SU-DHL-6 (cell line): ENCODE results near the gene UGP2.

Experiments
- H2AFZ ChIP-seq: fragments of 200-600 bp; sonication (generic); 2 replicates; pipeline ENCODE4 v1.6.1; 2014; ENCODE audit warnings: low read depth, mild to moderate bottlenecking, moderate library complexity, mixed read lengths, antibody characterized with exemption, low read length; ENCODE audit not compliant: severe bottlenecking
- H3F3A ChIP-seq: fragments of 200-600 bp; shearing (Covaris generic); 2 replicates; pipeline ENCODE4 v1.6.0; 2016; ENCODE audit warnings: antibody characterized with exemption, mild to moderate bottlenecking; ENCODE audit not compliant: insufficient read depth
- H3K27ac ChIP-seq: fragments of 200-600 bp; sonication (generic); 2 replicates; pipeline ENCODE4 v1.5.1; 2016; ENCODE audit warnings: low read depth, mild to moderate bottlenecking, low read length, moderate library complexity, mixed read lengths
- H3K27me3 ChIP-seq: fragments of 200-600 bp; sonication (generic), shearing (Covaris generic); 2 replicates; pipeline ENCODE4 v1.6.0; 2014; ENCODE audit warnings: mild to moderate bottlenecking, low read length
- H3K36me3 ChIP-seq: fragments of 200-600 bp; sonication (generic); 2 replicates; pipeline ENCODE4 v1.6.1; 2014; ENCODE audit warnings: mild to moderate bottlenecking, low read length, mixed read lengths
- H3K4me2 ChIP-seq: fragments of 300-600, 200-600 bp; shearing (Covaris generic), sonication (generic); 2 replicates; pipeline ENCODE4 v1.6.0; 2014; ENCODE audit warnings: low read length, low read depth, mild to moderate bottlenecking; ENCODE audit not compliant: poor library complexity, severe bottlenecking
- H3K4me3 ChIP-seq: fragments of 200-600 bp; sonication (generic); 2 replicates; pipeline ENCODE4 v1.5.1; 2014; ENCODE audit warnings: antibody characterized with exemption, low read length, mild to moderate bottlenecking, mixed read lengths; ENCODE audit not compliant: insufficient read depth, poor library complexity, severe bottlenecking
- H3K79me2 ChIP-seq: fragments of 200-600 bp; sonication (generic); 2 replicates; pipeline ENCODE4 v1.6.1; 2014; ENCODE audit warnings: mild to moderate bottlenecking, low read length, moderate library complexity; ENCODE audit not compliant: insufficient read depth
- H3K9ac ChIP-seq: fragments of 200-600 bp; sonication (generic); 2 replicates; pipeline ENCODE4 v1.7.0; 2014; ENCODE audit warnings: mild to moderate bottlenecking, low read length
- H3K9me2 ChIP-seq: fragments of 200-600 bp; sonication (generic); replicated peaks from 2 replicates; pipeline ENCODE4 v1.6.1; 2014; ENCODE audit warnings: low read length; ENCODE audit not compliant: insufficient read depth
- H3K9me3 ChIP-seq: fragments of 200-600 bp; sonication (generic); 2 replicates; pipeline ENCODE4 v1.6.1; 2014; ENCODE audit warnings: low read length, mixed read lengths; ENCODE audit not compliant: insufficient read depth
- H4K20me1 ChIP-seq: fragments of 200-600 bp; sonication (generic); 2 replicates; pipeline ENCODE4 v1.6.1; 2014; ENCODE audit warnings: low read depth, mild to moderate bottlenecking, antibody characterized with exemption, low read length, moderate library complexity, mixed read lengths
- EZH2phosphoT487 ChIP-seq: fragments of 200-600 bp; sonication (generic), shearing (Covaris generic); conservative IDR thresholded peaks from 2 replicates; pipeline ENCODE4 v1.6.1; 2018; ENCODE audit warnings: mild to moderate bottlenecking, antibody characterized with exemption, low read length, moderate library complexity, mixed read lengths
- TF ChIP-seq, protein P1 (sequence below): fragments of 200-600 bp; sonication (generic); IDR thresholded peaks from one replicate; pipeline ENCODE4 v1.5.1; 2017; ENCODE audit warnings: antibody characterized with exemption, mild to moderate bottlenecking, low read length, moderate library complexity; ENCODE audit not compliant: insufficient read depth, poor library complexity, severe bottlenecking

UGP2 gene

DNA sequence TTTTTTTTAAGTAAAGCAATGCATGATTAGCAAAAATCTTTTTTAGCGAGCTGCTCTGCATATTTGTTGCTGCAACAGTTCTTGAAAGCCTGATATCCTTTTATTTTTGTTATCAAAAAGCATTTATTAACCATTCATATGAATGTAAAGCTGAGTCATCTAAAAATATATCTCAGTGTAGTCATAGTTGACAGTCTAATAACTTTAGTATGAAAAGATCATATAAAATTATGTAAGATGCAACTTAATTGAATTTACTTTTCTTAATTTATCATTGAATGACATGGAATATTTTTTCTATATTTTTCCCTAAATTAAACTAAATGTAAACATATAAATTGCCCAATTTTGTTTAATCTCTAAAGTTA is 8.5 kb downstream of the UGP2 start:
- no peak for TF ChIP-seq EZH2phosphoT487
- TF ChIP-seq, protein P1, sequence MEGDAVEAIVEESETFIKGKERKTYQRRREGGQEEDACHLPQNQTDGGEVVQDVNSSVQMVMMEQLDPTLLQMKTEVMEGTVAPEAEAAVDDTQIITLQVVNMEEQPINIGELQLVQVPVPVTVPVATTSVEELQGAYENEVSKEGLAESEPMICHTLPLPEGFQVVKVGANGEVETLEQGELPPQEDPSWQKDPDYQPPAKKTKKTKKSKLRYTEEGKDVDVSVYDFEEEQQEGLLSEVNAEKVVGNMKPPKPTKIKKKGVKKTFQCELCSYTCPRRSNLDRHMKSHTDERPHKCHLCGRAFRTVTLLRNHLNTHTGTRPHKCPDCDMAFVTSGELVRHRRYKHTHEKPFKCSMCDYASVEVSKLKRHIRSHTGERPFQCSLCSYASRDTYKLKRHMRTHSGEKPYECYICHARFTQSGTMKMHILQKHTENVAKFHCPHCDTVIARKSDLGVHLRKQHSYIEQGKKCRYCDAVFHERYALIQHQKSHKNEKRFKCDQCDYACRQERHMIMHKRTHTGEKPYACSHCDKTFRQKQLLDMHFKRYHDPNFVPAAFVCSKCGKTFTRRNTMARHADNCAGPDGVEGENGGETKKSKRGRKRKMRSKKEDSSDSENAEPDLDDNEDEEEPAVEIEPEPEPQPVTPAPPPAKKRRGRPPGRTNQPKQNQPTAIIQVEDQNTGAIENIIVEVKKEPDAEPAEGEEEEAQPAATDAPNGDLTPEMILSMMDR, result no peak
- Histone ChIP-seq H3F3A (no peaks in the 10 kb centered on the region), H3K27me3 (no peaks in the 10 kb centered on the region), H3K79me2 (peaks cover 99% of the 10 kb centered on the region), H3K4me3 (no peak overlapping the region), H3K9me2 (no peaks in the 10 kb centered on the region), H3K9ac (no peak overlapping the region), H3K27ac (no peak overlapping the region), H2AFZ (no peak overlapping the region), H3K4me2 (no peak overlapping the region), H4K20me1 (peaks cover 18% of the 10 kb centered on the region; the same call in 1 of the 2 replicates), H3K36me3 (peaks cover 3% of the 10 kb centered on the region; the same call in 1 of the 2 replicates), H3K9me3 (no peaks in the 10 kb centered on the region)

DNA sequence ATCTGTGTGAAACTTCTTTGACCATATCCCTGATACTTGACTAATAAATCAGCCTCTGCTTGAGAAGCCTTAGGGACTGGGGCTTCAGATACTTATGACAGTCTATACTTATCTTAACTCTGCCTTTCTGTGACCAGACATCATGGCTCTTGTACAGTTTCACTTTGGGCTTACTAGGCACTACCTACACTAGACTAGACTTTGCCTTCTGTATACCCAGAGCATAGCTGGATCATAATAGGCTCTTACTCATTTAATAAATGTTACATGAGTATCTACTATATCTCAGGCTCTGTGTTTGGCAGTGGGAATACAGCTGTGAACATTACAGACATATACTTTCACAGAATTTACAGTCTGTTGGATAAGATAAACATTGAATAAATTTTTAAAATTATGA is 9.0 kb downstream of the UGP2 start:
- H2AFZ ChIP-seq, result no peak overlapping the region
- H3K4me2 ChIP-seq, result no peak overlapping the region
- no peak overlapping the region for H3K9ac ChIP-seq
- peaks cover 18% of the 10 kb centered on the region; the same call in 1 of the 2 replicates for H4K20me1 ChIP-seq
- H3K36me3 ChIP-seq, result peaks cover 3% of the 10 kb centered on the region; the same call in 1 of the 2 replicates
- no peaks in the 10 kb centered on the region for H3K9me3 ChIP-seq
- no peaks in the 10 kb centered on the region for H3K9me2 ChIP-seq
- H3K4me3 ChIP-seq, result no peak overlapping the region
- peaks cover 99% of the 10 kb centered on the region for H3K79me2 ChIP-seq
- H3K27me3 ChIP-seq, result no peaks in the 10 kb centered on the region
- TF ChIP-seq, protein P1, result no peak
- no peak for TF ChIP-seq EZH2phosphoT487
- H3F3A ChIP-seq, result no peaks in the 10 kb centered on the region
- H3K27ac ChIP-seq, result no peak overlapping the region

DNA sequence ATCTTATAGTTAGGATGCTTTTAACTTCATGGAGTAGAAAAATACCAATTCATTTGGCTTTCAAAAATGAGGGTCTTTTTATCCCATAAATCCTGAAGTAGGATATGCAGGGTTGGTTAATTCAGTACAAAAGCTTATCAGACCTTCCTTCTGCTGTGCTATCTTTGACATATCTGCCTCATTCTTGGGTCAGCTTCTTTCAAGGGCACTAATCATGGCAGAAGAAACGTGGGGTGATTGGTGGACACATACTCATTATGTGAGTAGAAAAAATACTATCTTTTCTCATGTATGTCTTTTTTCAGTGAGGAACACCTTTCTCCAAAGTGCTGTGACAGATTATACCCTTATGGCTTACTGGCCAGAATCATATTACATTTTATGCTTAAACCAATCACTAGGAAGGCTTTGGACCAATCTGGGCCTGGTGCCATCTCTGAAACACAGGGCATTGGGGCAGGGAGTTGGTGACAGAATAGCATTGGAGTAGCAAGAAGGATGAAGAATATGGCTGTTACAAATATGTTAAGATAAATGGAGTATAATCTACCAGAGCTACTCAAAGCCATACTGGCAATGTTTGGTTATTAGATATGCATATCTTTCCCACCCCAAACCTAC is 10.1 kb downstream of the UGP2 start:
- Histone ChIP-seq H3K9ac (no peak overlapping the region), H4K20me1 (peaks cover 18% of the 10 kb centered on the region; the same call in 1 of the 2 replicates), H3K4me3 (no peak overlapping the region), H3K79me2 (peaks cover 98% of the 10 kb centered on the region), H3K9me2 (no peaks in the 10 kb centered on the region), H3K27me3 (no peaks in the 10 kb centered on the region), H3K36me3 (peaks cover 3% of the 10 kb centered on the region; the same call in 1 of the 2 replicates), H3K27ac (no peak overlapping the region), H3K4me2 (no peak overlapping the region), H3F3A (no peaks in the 10 kb centered on the region), H3K9me3 (no peaks in the 10 kb centered on the region), H2AFZ (no peak overlapping the region)
- TF ChIP-seq, protein P1, result no peak
- TF ChIP-seq EZH2phosphoT487, result no peak
